Osteocyte (in vitro differentiated cells): Measurements from ENCODE around the gene ZEB1. TPM values are rescaled to one million over a fixed set of nuclear protein-coding genes. Genes with fewer than 3 reads are reported as not detected.
"Not testable (repeated sequence)": the region's sequence is repeated elsewhere in the genome, so short reads cannot be mapped to it uniquely, and the experiment has no call there.

ENCODE experiments used
- DNase-seq: peaks from one replicate; pipeline ENCODE4 v3.0.0; 2021; ENCODE audit warnings: mixed read lengths; ENCODE audit not compliant: unreplicated experiment; ENCODE audit errors: extremely low spot score
- H3K27ac Mint-ChIP-seq: one replicate; pipeline ENCODE4 v1.8.0; 2021; ENCODE audit warnings: mild to moderate bottlenecking, mixed read lengths; ENCODE audit not compliant: unreplicated experiment
- H3K27me3 Mint-ChIP-seq: one replicate; pipeline ENCODE4 v1.8.0; 2021; ENCODE audit warnings: mixed read lengths; ENCODE audit not compliant: unreplicated experiment
- H3K36me3 Mint-ChIP-seq: one replicate; pipeline ENCODE4 v1.8.0; 2021; ENCODE audit warnings: mixed read lengths; ENCODE audit not compliant: unreplicated experiment
- H3K4me1 Mint-ChIP-seq: one replicate; pipeline ENCODE4 v1.8.0; 2021; ENCODE audit warnings: mixed read lengths; ENCODE audit not compliant: unreplicated experiment
- H3K4me3 Mint-ChIP-seq: one replicate; pipeline ENCODE4 v1.8.0; 2021; ENCODE audit warnings: mild to moderate bottlenecking, moderate library complexity, mixed read lengths; ENCODE audit not compliant: unreplicated experiment
- H3K9me3 Mint-ChIP-seq: one replicate; pipeline ENCODE4 v1.8.0; 2021; ENCODE audit warnings: mixed read lengths; ENCODE audit not compliant: unreplicated experiment
- total RNA-seq: library from RNA; stranded (reverse); gene quantifications from 2 replicates; pipeline ENCODE4 v1.2.1, GENCODE V29; 2021
- TF ChIP-seq, protein P1 (sequence below): fragments of 200-600 bp; sonication (generic); IDR thresholded peaks from 2 replicates; pipeline ENCODE4 v1.5.0; 2021; ENCODE audit warnings: antibody characterized with exemption, mild to moderate bottlenecking, moderate library complexity

Gene ZEB1
- total RNA-seq, 1 donor from 2014 or later, result 54.4 TPM

DNA sequence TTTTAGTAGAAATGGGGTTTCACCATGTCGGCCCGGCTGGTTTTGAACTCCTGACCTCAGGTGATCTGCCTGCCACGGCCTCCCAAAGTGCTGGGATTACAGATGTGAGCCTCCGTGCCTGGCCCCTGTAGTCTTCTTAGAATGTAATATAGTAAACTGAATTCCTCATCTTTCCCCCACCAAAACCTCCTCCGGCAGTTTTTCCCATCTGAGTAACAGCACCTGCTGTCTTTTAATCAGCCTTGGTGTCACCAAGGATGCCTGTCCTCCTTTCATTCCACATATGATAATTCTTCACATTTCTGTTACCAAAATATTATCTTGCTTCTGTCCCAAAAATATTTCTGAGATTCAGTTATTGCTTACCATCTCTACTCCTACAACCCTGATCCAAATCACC lies 80.2 kb downstream of the ZEB1 start:
- peaks cover 11% of the 10 kb centered on the region for H3K36me3 Mint-ChIP-seq

DNA sequence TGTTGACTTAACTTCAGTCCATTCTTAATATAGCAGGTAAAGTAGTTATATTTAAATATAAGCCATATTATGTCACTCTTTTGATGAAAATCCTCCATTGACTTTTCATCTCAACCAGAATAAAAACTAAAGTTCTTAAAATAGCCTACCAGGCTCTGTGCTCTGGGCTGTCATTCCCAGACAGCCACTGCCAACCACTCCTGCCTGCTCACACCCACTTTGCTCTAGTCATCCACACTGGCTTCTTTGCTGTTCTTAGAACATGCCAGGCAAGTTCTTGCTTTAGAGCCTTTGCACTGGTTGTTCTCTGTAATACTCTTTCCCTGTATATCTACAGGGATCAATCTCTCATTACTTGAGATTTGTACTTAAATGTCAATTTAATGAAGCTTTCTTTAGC lies 80.6 kb downstream of the ZEB1 start:
- Mint-ChIP-seq H3K27ac (no peak overlapping the region), H3K27me3 (no peaks in the 10 kb centered on the region), H3K9me3 (no peaks in the 10 kb centered on the region), H3K36me3 (peaks cover 8% of the 10 kb centered on the region), H3K4me3 (no peak overlapping the region), H3K4me1 (peaks cover 19% of the 10 kb centered on the region)
- no peak for DNase-seq
- TF ChIP-seq, protein P1, sequence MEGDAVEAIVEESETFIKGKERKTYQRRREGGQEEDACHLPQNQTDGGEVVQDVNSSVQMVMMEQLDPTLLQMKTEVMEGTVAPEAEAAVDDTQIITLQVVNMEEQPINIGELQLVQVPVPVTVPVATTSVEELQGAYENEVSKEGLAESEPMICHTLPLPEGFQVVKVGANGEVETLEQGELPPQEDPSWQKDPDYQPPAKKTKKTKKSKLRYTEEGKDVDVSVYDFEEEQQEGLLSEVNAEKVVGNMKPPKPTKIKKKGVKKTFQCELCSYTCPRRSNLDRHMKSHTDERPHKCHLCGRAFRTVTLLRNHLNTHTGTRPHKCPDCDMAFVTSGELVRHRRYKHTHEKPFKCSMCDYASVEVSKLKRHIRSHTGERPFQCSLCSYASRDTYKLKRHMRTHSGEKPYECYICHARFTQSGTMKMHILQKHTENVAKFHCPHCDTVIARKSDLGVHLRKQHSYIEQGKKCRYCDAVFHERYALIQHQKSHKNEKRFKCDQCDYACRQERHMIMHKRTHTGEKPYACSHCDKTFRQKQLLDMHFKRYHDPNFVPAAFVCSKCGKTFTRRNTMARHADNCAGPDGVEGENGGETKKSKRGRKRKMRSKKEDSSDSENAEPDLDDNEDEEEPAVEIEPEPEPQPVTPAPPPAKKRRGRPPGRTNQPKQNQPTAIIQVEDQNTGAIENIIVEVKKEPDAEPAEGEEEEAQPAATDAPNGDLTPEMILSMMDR, result no peak

More for the DNA sequence above, 80.2 kb downstream of the ZEB1 start:
- Mint-ChIP-seq H3K27me3 (no peaks in the 10 kb centered on the region), H3K4me1 (peaks cover 18% of the 10 kb centered on the region), H3K4me3 (no peak overlapping the region), H3K27ac (no peak overlapping the region), H3K9me3 (no peaks in the 10 kb centered on the region)
- no peak for DNase-seq
- TF ChIP-seq, protein P1, result no peak

DNA sequence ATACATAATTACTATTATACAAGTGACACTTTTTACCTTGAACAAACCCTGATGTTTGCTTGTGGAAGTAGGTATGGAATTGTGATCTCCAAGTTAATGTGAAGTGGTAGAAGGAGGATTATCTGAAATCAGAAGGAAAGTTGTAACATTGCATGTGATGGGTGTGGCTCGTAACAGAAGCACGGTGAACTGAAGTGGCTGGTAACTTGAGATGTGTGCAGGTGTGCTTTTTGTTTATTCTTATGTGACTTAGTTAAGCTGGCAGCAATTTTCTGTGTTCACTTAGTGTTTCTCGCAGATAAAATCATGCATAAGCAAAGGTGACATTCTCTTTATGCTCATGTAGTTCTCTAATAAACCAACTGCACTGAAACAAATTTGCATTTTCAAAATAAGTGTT lies 82.3 kb downstream of the ZEB1 start:
- no peak for DNase-seq
- Mint-ChIP-seq H3K9me3 (no peaks in the 10 kb centered on the region), H3K4me1 (peaks cover 19% of the 10 kb centered on the region), H3K4me3 (no peak overlapping the region), H3K27ac (no peak overlapping the region), H3K36me3 (peaks cover 8% of the 10 kb centered on the region), H3K27me3 (no peaks in the 10 kb centered on the region)
- TF ChIP-seq, protein P1, result no peak

DNA sequence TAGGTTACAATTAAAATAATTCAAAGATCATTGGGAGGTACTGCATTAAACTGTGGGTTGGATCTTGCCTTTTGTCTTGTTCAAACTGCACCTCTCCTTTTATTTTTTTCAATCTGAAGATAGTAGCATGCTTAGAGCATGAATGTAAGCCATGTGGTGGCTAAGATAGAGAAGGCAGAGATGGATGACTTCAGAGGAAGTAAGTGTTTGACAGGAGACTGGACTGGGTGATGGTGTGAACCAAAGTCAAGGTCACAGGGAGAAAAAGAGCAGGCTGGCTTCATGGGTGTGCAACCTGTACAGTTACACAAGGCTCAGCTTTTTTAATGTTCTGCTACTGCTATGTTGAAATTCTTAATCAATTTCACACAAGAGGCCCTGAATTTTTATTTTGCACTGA lies 85.6 kb downstream of the ZEB1 start:
- no peaks in the 10 kb centered on the region for H3K27me3 Mint-ChIP-seq
- TF ChIP-seq, protein P1, result no peak
- H3K4me1 Mint-ChIP-seq, result peaks cover 15% of the 10 kb centered on the region
- H3K4me3 Mint-ChIP-seq, result no peak overlapping the region
- no peak overlapping the region for H3K27ac Mint-ChIP-seq
- H3K9me3 Mint-ChIP-seq, result peaks cover 4% of the 10 kb centered on the region
- DNase-seq, result no peak
- H3K36me3 Mint-ChIP-seq, result peaks cover 11% of the 10 kb centered on the region

DNA sequence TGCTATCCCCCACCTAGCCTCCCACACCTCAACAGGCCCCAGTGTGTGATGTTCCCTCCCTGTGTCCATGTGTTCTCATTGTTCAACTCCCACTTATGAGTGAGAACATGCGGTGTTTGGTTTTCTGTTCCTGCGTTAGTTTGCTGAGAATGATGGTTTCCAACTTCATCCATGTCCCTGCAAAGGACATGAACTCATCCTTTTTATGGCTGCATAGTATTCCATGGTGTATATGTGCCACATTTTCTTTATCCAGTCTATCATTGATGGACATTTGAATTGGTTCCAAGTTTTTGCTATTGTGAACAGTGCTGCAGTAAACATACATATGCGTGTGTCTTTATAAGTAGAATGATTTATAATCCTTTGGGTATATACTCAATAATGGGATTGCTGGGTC lies 86.8 kb downstream of the ZEB1 start:
- not testable (repeated sequence) for H3K27me3 Mint-ChIP-seq, H3K4me3 Mint-ChIP-seq, DNase-seq, H3K27ac Mint-ChIP-seq, H3K9me3 Mint-ChIP-seq
- Mint-ChIP-seq H3K36me3 (peaks cover 12% of the 10 kb centered on the region), H3K4me1 (peaks cover 13% of the 10 kb centered on the region)

DNA sequence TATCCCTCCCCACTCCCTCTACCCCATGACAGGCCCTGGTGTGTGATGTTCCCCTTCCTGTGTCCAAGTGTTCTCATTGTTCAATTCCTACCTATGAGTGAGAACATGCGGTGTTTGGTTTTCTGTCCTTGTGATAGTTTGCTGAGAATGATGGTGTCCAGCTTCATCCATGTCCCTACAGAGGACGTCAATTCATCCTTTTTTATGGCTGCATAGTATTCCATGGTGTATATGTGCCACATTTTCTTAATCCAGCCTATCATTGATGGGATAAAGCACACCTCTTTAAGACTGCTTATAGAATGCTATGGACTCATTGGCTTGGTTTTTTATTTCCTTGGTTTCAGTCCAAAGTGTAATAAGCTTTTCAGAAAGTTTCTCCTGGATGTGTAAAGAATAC lies 93.4 kb downstream of the ZEB1 start:
- H3K9me3 Mint-ChIP-seq, DNase-seq, H3K4me1 Mint-ChIP-seq, H3K36me3 Mint-ChIP-seq, H3K27ac Mint-ChIP-seq, H3K27me3 Mint-ChIP-seq, H3K4me3 Mint-ChIP-seq: not testable (repeated sequence)
